ENCODE measurements around the gene IMMP2L. TPM values are rescaled to one million over a fixed set of nuclear protein-coding genes. Genes with fewer than 3 reads are reported as not detected.

Gene IMMP2L
- total RNA-seq, 1 donor from 2014 or later = 13.6 TPM

GRCh38 chr7:110871856-110872255 is 690.4 kb downstream of the IMMP2L start:
- ATAC-seq (ENCODE audit: poor library complexity) (no peak), DNase-seq (no peak)
- intact Hi-C loops (cut with DNase I) = no loop called here

GRCh38 chr7:110870926-110871325 is 691.4 kb downstream of the IMMP2L start:
- ATAC-seq (ENCODE audit: poor library complexity) (no peak), DNase-seq (no peak)
- intact Hi-C loops (cut with DNase I) = no loop called here

DNA sequence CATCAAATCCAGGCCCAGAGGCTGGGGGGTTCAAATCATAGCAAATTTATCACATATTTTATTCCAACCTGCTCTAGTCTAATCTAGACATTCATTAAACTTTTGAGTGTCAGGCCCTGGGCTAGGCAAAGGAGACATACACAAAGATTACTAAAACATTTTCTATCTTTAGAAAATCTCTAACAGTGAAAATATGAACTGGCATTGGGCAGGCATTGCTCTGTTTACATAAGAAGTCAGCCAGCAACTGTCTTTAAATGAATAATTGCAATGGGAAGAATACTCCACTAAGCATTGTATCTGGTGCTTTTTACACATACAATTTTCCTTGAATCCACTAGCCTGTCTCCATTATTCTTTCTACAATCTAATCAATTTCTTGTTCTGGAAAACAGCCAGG is 693.8 kb downstream of the IMMP2L start:
- intact Hi-C loops (cut with DNase I) = no loop called here
- no peak for DNase-seq
- ATAC-seq (ENCODE audit: poor library complexity) = no peak

- intact Hi-C loops (cut with DNase I) = no loop called here
- DNase-seq (no peak), ATAC-seq (ENCODE audit: poor library complexity) (no peak)
Measured at GRCh38 chr7:110867771-110868170, 694.5 kb downstream of the IMMP2L start.

DNA sequence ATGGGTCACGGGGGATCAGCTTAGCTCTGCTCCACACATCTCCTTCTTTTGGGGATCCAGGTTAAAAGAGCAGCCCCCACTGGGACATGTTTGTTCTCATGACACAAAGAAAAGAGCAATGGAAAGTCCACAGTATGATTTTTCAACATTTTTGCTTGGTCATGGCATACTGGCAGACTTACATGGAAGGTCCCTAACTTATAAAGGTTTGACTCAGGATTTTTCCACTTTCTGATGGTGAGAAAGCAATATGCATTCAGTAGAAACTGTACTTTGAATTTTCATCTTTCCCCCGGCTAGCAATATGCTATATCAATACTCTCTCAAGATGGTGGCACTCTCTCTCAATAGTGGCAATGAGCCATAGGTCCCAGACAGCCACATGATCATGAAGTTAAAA is 699.0 kb downstream of the IMMP2L start:
- intact Hi-C loops (cut with DNase I) = no loop called here
- ATAC-seq (ENCODE audit: poor library complexity) (no peak), DNase-seq (no peak)

- intact Hi-C loops (cut with DNase I) = no loop called here
- DNase-seq (no peak), ATAC-seq (ENCODE audit: poor library complexity) (no peak)
Measured at GRCh38 chr7:110861163-110861562, 701.1 kb downstream of the IMMP2L start.

DNA sequence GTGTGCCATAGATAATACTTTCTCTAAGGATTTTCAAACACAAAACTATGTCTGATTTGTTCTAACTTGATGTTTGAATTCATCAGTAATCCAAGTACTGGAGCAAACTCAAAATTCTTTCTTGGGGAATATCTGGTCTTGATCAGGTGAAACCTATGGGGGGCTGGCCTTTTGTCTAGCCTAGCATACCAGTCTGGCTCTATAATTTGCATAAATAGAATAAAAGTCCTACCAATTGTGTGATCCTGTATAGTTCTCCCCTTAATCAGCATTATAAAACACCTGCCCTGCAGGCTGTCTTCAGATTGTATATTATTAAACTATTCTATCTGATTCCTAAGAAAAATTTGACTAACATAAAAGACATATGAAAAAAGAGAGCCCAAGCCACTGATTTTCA is 705.2 kb downstream of the IMMP2L start:
- intact Hi-C loops (cut with DNase I) = no loop called here
- DNase-seq (no peak), ATAC-seq (ENCODE audit: poor library complexity) (no peak)

DNA sequence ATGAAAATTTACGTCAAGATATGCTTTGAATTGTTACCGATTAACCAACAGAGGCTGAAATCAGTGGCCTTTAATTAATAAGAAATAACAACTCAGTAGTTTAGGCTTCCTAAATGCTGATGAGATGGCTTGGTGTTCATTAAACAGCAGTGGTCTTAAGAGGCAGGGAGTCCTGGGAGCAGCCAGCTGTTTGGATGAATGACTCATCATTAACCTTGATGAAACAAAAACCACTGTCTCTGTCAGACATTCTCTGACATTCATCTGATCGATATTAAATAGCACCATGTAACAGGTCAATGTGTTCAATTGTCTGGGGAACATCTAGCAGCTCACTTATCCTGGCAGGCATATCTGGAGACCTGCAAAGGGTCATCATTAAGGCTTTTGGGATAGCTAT is 705.6 kb downstream of the IMMP2L start:
- DNase-seq (no peak), ATAC-seq (ENCODE audit: poor library complexity) (no peak)
- intact Hi-C loops (cut with DNase I) = no loop called here

GRCh38 chr7:110854651-110855050 is 707.6 kb downstream of the IMMP2L start:
- DNase-seq = no peak
- intact Hi-C loops (cut with DNase I) = no loop called here
- ATAC-seq (ENCODE audit: poor library complexity) = no peak

DNA sequence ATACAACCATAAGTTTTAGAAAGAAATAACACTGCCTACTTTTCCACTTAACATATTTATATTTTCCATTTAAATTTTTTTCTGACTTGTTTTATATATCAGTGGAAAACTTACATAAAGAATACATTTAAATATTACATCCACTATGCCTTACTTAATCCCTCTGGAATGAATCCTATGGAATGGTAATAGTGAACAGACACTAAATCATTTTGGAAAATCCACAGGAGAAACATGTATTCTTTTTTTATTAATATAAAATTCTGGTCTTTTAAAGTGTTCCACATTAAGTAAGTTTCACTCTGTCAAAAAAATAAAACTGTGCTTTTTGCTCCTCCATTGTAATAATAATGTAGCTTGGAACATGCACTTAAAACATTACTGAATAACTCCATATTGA is 708.1 kb downstream of the IMMP2L start:
- DNase-seq (no peak), ATAC-seq (ENCODE audit: poor library complexity) (no peak)
- intact Hi-C loops (cut with DNase I) = no loop called here

GRCh38 chr7:110853263-110853662 is 709.0 kb downstream of the IMMP2L start:
- no peak for ATAC-seq (ENCODE audit: poor library complexity)
- DNase-seq = no peak
- intact Hi-C loops (cut with DNase I) = no loop called here

GRCh38 chr7:110852156-110852940 is 709.9 kb downstream of the IMMP2L start:
- DNase-seq = no peak
- intact Hi-C loops (cut with DNase I) = no loop called here
- no peak for ATAC-seq (ENCODE audit: poor library complexity)

DNA sequence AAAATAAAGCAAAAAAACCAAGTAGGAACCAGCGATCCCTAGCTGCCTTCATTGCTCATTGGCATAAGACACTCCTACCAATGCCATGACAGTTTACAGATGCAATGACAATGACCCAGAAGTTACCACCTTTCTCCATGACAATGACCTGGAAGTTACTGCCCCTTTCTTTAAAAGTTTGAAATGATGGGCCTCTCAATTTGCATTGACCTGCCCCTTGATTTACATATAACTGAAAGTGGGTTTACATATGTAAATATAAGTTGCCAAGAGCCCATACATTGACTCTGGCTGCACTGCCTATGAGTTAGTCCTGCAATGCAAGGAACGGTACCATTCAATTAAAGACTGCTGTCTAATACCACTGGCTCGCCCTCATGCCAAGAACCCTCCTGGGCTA is 712.1 kb downstream of the IMMP2L start:
- DNase-seq (no peak), ATAC-seq (ENCODE audit: poor library complexity) (no peak)
- intact Hi-C loops (cut with DNase I) = no loop called here

- no peak for ATAC-seq (ENCODE audit: poor library complexity)
- no peak for DNase-seq
- intact Hi-C loops (cut with DNase I) = no loop called here
Measured at GRCh38 chr7:110842796-110843195, 719.5 kb downstream of the IMMP2L start.

DNA sequence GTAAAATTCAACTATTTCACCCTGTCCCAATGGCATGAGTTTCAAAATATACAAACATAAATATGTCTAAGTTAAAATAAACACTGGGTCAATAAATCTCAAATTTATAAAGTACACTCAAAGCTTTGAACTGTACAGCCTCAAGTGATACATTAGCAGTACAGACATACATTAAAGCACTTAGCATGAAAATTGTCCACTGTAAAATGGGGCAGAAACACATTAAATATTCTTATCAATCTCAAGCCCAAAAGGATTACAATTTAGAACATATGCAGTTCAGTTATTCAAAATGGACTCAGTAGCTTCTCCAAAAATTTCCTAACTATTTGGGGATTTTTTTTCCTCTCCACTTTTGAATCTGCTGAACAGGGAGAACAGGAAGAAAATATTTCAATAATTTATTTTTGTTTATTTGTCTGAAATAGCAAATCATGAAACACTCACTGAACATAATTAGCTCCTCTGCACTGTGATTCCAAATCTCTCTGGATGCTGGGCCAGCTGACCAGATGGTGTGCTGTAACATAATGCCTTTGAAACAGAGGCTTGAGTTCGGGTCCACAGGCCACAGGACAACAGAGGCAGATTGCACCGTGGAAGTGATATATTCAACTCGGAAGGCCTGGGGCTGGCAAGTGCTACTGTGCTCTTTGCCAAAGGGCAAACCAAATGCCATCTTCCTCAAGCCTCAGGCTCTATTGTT is 720.3 kb downstream of the IMMP2L start:
- intact Hi-C loops (cut with DNase I) = no loop called here
- ATAC-seq (ENCODE audit: poor library complexity) = no peak
- peak; percentile 41 for DNase-seq

GRCh38 chr7:110839866-110840265 is 722.4 kb downstream of the IMMP2L start:
- no peak for DNase-seq
- ATAC-seq (ENCODE audit: poor library complexity) = peak; percentile 31
- intact Hi-C loops (cut with DNase I) = no loop called here

GRCh38 chr7:110835849-110836248 is 726.4 kb downstream of the IMMP2L start:
- ATAC-seq (ENCODE audit: poor library complexity) (no peak), DNase-seq (no peak)
- intact Hi-C loops (cut with DNase I) = no loop called here

DNA sequence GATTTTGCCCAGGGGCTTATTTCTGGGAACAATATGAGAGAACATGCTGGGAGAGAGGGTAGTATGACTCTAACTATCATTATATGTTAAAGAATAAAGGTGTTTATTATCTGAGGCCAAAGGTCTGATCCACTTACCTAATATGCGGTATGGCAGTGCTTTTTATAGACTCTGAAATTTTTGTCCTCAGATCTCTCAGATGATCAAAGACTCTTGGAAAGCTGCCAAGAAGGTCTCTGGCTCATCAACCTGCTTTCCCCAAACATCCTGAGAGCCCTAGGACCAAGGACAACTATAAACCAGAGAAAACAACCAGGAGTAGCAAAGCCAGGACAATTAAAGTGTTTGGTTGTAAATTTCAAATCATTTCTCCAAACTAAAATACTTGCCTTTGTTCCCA is 727.1 kb downstream of the IMMP2L start:
- intact Hi-C loops (cut with DNase I) = no loop called here
- no peak for ATAC-seq (ENCODE audit: poor library complexity)
- no peak for DNase-seq

DNA sequence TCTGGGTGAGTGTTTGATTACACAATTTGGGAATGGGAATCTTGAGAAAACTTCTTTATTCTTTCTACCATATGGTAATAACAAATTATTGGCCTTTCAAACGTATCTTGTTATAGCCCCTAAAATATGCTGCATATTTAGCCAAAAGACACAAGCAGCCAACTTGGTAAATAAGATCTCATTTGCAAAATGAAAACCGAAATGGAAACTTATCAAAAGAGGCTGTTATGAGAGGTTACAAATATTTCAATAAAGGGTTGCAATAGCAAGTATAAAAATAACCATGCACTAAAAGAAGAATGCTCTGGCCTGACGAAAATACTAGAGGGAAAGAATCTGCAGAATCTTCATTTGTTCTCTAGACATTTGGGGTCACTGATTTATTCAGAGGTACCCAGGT is 730.9 kb downstream of the IMMP2L start:
- DNase-seq (no peak), ATAC-seq (ENCODE audit: poor library complexity) (no peak)
- intact Hi-C loops (cut with DNase I) = no loop called here

DNA sequence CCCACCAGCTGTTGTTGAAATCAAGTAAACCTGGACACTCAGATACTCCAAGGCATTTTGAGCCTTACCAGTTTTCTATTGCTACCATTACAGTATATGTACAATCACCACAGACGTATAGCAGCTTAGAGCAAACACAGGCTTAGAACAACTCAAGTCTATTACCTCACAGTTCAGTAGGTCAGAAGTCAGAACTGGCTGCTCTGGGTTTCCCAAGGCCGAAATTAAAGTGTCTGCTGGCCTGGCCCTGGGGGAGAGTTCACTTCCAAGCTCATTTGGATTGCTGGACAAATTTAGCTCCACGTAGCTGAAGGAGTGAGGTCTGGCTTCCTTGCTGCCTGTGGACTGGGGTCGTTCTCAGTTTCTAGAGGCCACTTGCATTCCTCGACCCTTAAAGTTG is 731.5 kb downstream of the IMMP2L start:
- DNase-seq (no peak), ATAC-seq (ENCODE audit: poor library complexity) (peak; percentile 74)
- intact Hi-C loops (cut with DNase I) = no loop called here
